ENCODE data around the gene CLSTN2. TPM values are rescaled to one million over a fixed set of nuclear protein-coding genes. Genes with fewer than 3 reads are reported as not detected.

CLSTN2 gene
- total RNA-seq, 1 donor from 2014 or later: 9.7 TPM

- no peak for DNase-seq (ENCODE audit: low spot score)
Observed at GRCh38 chr3:140588558-140588957, 653.6 kb downstream of the CLSTN2 start.

DNA sequence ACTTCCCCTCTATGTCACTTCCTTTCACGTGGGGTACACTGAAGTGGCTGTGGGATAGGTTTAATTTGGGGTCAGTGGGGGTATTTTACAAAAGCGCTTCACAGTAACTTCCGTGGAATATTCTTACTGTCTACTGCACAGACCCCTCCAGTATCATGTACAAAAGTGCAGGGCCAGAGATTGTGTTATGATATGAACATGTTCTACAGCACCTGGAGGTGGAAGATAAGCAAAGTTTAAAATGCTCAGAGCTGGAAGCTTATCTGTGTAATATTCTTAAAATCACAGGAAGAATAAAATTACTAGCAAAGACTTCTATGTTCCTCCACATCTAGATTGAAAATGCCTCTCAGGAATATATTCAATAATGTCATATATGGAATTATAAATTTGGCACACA, 658.8 kb downstream of the CLSTN2 start:
- no peak for DNase-seq (ENCODE audit: low spot score)

DNA sequence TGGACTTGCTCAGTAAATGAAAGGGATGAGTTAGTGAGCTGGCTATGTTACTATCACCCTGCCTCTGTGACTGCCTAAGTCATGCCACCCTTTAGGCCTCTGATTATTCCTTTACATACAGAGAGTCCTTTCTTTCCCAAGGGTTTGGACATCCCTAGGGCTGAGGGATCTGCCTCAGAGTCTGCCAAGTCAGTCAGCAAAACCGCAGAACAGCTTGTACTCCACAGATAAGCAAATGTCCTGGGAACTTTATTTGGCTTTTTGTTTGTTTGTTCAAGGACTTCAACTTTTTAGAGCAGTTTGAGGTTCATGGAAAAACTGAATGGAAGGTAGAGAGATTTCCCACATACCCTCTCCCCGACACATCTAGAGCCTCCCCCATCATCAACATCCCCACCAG, 660.3 kb downstream of the CLSTN2 start:
- no peak for DNase-seq (ENCODE audit: low spot score)

DNA sequence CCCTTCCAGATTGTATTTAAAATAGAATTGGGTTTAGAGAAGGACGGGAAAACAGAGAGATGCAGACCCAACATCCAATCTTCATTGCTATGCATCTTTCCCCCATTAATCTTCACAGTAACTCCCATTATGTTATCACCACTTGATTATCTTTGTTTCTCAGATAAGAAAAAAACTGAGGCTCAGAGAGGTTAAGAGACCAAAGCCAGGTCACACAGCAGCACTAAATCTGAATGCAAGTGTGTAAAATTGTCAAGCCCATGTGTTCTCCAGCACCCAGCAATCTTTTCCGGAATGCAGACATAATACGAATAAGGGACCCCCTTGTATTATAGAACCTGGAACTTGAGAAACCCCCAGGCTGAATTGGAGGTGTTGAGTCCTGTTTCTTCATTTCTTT, 662.4 kb downstream of the CLSTN2 start:
- DNase-seq (ENCODE audit: low spot score): no peak

DNA sequence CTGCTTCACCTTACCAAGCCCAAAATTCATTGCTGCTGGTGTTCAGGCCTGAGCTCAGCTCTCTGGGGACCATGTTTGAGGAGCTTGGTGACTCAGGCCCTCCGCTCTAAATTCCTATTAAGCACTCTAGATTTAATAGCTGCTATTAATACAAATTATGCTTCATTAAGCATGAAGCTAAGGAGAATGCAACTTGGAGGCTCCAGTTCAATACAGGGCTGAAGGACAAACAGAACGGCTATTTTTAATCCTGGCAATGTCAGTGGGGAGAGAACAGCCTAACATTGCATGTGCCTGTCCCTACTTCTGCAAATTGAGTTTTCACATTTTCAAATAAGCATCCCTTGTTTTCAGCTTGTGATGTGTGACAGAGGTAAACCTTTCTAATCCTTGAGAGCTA, 662.8 kb downstream of the CLSTN2 start:
- DNase-seq (ENCODE audit: low spot score): no peak

DNA sequence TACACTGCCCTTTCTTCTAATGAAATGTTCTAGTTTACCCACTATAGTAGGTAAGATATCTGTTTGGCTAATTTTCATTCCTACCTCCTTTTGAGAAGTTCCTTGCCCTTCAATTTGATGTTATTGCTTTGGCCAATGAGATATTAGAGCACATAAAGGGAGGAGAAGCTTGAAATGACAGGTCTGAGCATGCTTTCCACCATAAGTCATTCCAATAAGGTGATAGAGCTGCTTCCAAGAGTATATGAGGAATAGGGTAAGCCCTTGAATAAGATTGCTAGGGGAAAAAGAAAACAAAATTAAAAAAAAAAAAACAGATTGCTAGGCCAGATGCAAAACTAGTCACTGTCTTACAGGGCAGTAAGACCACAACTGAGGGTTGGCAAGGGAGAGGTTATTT, 664.0 kb downstream of the CLSTN2 start:
- no peak for DNase-seq (ENCODE audit: low spot score)

GRCh38 chr3:140599496-140599895, 664.5 kb downstream of the CLSTN2 start:
- DNase-seq (ENCODE audit: low spot score): no peak

DNA sequence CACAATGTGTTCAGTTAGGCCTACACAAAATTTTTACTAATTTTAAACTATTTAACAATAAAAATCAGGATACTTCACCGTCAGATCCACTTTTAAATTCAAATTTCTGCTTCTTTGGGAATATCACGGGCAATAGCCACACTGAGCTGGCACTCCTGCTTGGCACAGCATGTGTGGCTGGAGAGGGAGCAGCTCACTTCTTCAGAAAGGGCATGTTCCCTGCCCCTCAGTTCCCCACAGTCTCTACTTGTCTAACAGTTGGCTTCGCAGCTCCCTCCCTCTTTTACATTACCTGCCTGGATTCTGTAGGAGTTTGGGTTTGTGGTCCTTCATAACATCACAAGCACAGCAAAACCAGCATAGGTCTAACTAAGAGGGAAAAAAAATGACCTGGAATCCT, 666.9 kb downstream of the CLSTN2 start:
- no peak for DNase-seq (ENCODE audit: low spot score)

GRCh38 chr3:140602781-140603180, 667.8 kb downstream of the CLSTN2 start:
- no peak for DNase-seq (ENCODE audit: low spot score)

DNA sequence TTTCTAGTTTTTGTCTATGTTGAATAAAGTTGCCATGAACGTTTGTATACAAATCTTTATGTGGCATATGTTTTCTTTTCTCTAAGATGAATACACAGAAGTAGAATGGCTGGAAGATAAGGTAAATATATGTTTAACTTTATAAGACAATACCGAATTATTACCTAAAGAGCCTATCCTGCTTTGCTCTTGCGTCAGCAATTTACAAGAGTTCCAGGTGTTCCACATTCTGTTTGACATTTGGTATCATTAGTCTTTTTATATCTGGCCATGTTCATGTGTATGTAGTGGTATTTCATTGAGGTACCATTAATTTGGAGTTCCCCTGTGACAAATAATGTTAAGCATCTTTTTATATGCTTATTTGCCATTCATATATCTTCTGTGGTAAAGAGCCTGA, 668.8 kb downstream of the CLSTN2 start:
- DNase-seq (ENCODE audit: low spot score): no peak

GRCh38 chr3:140610544-140610943, 675.6 kb downstream of the CLSTN2 start:
- no peak for DNase-seq (ENCODE audit: low spot score)

GRCh38 chr3:140614001-140614400, 679.0 kb downstream of the CLSTN2 start:
- DNase-seq (ENCODE audit: low spot score): no peak

- no peak for DNase-seq (ENCODE audit: low spot score)
Observed at GRCh38 chr3:140617135-140617534, 682.1 kb downstream of the CLSTN2 start.

DNA sequence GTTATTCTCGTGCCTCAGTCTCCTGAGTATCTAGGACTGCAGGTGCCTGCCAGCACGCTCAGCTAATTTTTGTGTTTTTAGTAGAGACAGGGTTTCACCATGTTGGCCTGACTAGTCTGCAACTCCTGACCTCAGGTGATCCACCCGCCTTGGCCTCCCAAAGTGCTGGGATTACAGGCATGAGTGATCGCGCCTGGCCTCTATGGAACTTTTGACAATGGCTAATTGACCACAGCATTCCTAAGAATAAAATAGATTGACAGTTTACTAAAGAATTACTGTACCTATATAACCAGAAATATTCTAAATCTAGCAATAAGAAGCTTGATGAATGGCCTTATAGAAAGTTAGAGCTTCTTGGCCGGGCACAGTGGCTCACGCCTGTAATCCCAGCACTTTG, 691.9 kb downstream of the CLSTN2 start:
- DNase-seq (ENCODE audit: low spot score): no peak
